ENCODE measurements around the gene NAA50.

- TF ChIP-seq, protein P1, sequence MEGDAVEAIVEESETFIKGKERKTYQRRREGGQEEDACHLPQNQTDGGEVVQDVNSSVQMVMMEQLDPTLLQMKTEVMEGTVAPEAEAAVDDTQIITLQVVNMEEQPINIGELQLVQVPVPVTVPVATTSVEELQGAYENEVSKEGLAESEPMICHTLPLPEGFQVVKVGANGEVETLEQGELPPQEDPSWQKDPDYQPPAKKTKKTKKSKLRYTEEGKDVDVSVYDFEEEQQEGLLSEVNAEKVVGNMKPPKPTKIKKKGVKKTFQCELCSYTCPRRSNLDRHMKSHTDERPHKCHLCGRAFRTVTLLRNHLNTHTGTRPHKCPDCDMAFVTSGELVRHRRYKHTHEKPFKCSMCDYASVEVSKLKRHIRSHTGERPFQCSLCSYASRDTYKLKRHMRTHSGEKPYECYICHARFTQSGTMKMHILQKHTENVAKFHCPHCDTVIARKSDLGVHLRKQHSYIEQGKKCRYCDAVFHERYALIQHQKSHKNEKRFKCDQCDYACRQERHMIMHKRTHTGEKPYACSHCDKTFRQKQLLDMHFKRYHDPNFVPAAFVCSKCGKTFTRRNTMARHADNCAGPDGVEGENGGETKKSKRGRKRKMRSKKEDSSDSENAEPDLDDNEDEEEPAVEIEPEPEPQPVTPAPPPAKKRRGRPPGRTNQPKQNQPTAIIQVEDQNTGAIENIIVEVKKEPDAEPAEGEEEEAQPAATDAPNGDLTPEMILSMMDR (IDR thresholded peaks at IDR 0.05), result no peak
- TF ChIP-seq EP300 (IDR thresholded peaks at IDR 0.05) (no peak), POLR2AphosphoS5 (IDR thresholded peaks at IDR 0.05) (no peak), POLR2A (IDR thresholded peaks at IDR 0.05) (no peak)
These were observed 2.9 kb downstream of the NAA50 start for GRCh38 chr3:113743006-113743630.

Measured in stomach (tissue), 4 donors.